K562 (cell line): ENCODE measurements around the gene PLXNA2. TPM values are rescaled to one million over a fixed set of nuclear protein-coding genes. Genes with fewer than 3 reads are reported as not detected.

Experiments used
- ATAC-seq: fragments of 200-7000 bp; cut with Tn5 transposase; 3 replicates; pipeline ENCODE4 v1.9.1; 2020; ENCODE audit warnings: moderate library complexity
- BruUV-seq: library from RNA; stranded (reverse); fragments of 400-500 nt; replicated peaks from 2 replicates; lab custom pipeline; 2021; lab: Mats Ljungman, UMichigan
- CTCF ChIA-PET: fragments of 300-600 bp; formaldehyde crosslinking; extraction: SDS; loops from one replicate; lab custom pipeline; 2021; ENCODE audit warnings: low intra/inter-chr PET ratio; lab: Yijun Ruan, JAX
- POLR2A ChIA-PET: fragments of 300-600, 350-650 bp; sonication (Branson Sonifier 250); formaldehyde crosslinking; extraction: SDS; loops from one replicate; lab custom pipeline; 2021; ENCODE audit warnings: antibody characterized with exemption, inconsistent platforms; lab: Yijun Ruan, JAX
- DNase-seq, 4 experiments: peaks; one replicate each; pipeline versions ENCODE4 v3.0.0 to v3.0.0-alpha.2; 2011 to 2018; ENCODE audit warnings: low spot score in 3 of 4, mixed read lengths in 3 of 4; ENCODE audit errors: extremely low read depth in 1 of 4
- FAIRE-seq: peaks from 2 replicates; lab custom pipeline; 2011; peaks lifted over from hg19 to GRCh38; lab: Jason Lieb, UNC
- H2AFZ ChIP-seq: 2 replicates; pipeline ENCODE4 v1.6.0; 2011; ENCODE audit warnings: low read depth, low read length, control low read depth, inconsistent platforms
- H3K27ac ChIP-seq: fragments of 200-600 bp; 3 replicates; pipeline ENCODE4 v1.8.0; 2011; ENCODE audit warnings: low read depth, mild to moderate bottlenecking, control low read depth, inconsistent platforms, low read length, moderate library complexity, mixed read lengths; ENCODE audit errors: extremely low read depth
- H3K27me3 ChIP-seq, 2 experiments: fragments of 300-600 bp in 1 of 2; 2 replicates in 1 of 2; 3 replicates in 1 of 2; pipeline versions ENCODE4 v1.6.0 to v1.8.0; 2011; ENCODE audit warnings: inconsistent platforms in 2 of 2, low read length in 2 of 2, mild to moderate bottlenecking in 1 of 2, mixed read lengths in 1 of 2, moderate library complexity in 1 of 2; ENCODE audit not compliant: control insufficient read depth in 2 of 2, insufficient read depth in 2 of 2
- H3K36me3 ChIP-seq: fragments of 300-600 bp; 3 replicates; pipeline ENCODE4 v1.8.0; 2011; ENCODE audit warnings: mild to moderate bottlenecking, low read length, inconsistent platforms; ENCODE audit not compliant: control insufficient read depth, insufficient read depth
- H3K4me1 ChIP-seq, 2 experiments: fragments of 200-600 bp in 1 of 2; replicated peaks in 1 of 2; 2 replicates in 1 of 2; 3 replicates in 1 of 2; pipeline versions ENCODE4 v1.5.1 to v1.8.0; 2011; ENCODE audit warnings: inconsistent platforms in 2 of 2, low read length in 2 of 2, mild to moderate bottlenecking in 1 of 2, mixed read lengths in 1 of 2, moderate library complexity in 1 of 2; ENCODE audit not compliant: control insufficient read depth in 2 of 2, insufficient read depth in 2 of 2
- H3K4me2 ChIP-seq: 2 replicates; pipeline ENCODE4 v1.6.1; 2011; ENCODE audit warnings: low read length, control low read depth, inconsistent platforms, mixed read lengths; ENCODE audit not compliant: insufficient read depth
- H3K4me3 ChIP-seq: fragments of 200-600 bp; sonication (generic), shearing (Covaris generic); 2 replicates; pipeline ENCODE4 v1.5.1; 2016; ENCODE audit warnings: control low read depth, inconsistent platforms
- H3K79me2 ChIP-seq: fragments of 200-600 bp; 3 replicates; pipeline ENCODE4 v1.8.0; 2011; ENCODE audit warnings: low read length, inconsistent platforms; ENCODE audit not compliant: control insufficient read depth, insufficient read depth
- H3K9ac ChIP-seq, 2 experiments: 2 replicates each; pipeline versions ENCODE4 v1.6.0 to v1.6.1; 2011; ENCODE audit warnings: low read depth in 2 of 2, low read length in 2 of 2, control low read depth in 1 of 2, inconsistent platforms in 1 of 2, mild to moderate bottlenecking in 1 of 2, mixed read lengths in 1 of 2; ENCODE audit not compliant: insufficient read depth in 1 of 2
- H3K9me1 ChIP-seq: one replicate; pipeline ENCODE4 v1.6.0; 2011; ENCODE audit warnings: inconsistent platforms, mild to moderate bottlenecking, low read length, moderate library complexity; ENCODE audit not compliant: control insufficient read depth, insufficient read depth
- H3K9me3 ChIP-seq: replicated peaks from 2 replicates; pipeline ENCODE4 v1.5.1; 2011; ENCODE audit warnings: low read depth, low read length, inconsistent platforms; ENCODE audit not compliant: control insufficient read depth, insufficient read depth
- H4K20me1 ChIP-seq: replicated peaks from 2 replicates; pipeline ENCODE4 v1.6.1; 2011; ENCODE audit warnings: low read length, inconsistent platforms, mixed read lengths; ENCODE audit not compliant: control insufficient read depth, insufficient read depth
- ATF1 ChIP-seq, 2 experiments: fragments of 450-650 bp in 1 of 2; IDR thresholded peaks; 2 replicates each; pipeline ENCODE4 v1.6.1; 2016; ENCODE audit warnings: missing compliant biosample characterization in 1 of 2, missing genetic modification characterization in 1 of 2
- BRD4 ChIP-seq: fragments of 200-600 bp; sonication (generic); IDR thresholded peaks from 2 replicates; pipeline ENCODE4 v1.6.1; 2017; ENCODE audit warnings: inconsistent platforms
- KDM1A ChIP-seq, 2 experiments: fragments of 450-650 bp; IDR thresholded peaks; 2 replicates each; pipeline ENCODE4 v1.6.1; 2016; ENCODE audit warnings: mild to moderate bottlenecking in 2 of 2
- NFE2 ChIP-seq: IDR thresholded peaks from 2 replicates; pipeline ENCODE4 v1.6.1; 2014; ENCODE audit warnings: antibody characterized with exemption, low read depth
- PTBP1 ChIP-seq: fragments of 200-400 bp; formaldehyde crosslinking; IDR thresholded peaks from 2 replicates; pipeline ENCODE4 v1.6.1; 2017; ENCODE audit warnings: low read depth, low read length
- RCOR1 ChIP-seq, 2 experiments: IDR thresholded peaks; 2 replicates each; pipeline ENCODE4 v1.6.1; 2012; ENCODE audit warnings: low read depth in 2 of 2, low read length in 2 of 2, borderline replicate concordance in 1 of 2, improper control_type of control experiment in 1 of 2
- SRSF9 ChIP-seq: fragments of 200-400 bp; formaldehyde crosslinking; IDR thresholded peaks from 2 replicates; pipeline ENCODE4 v1.6.1; 2017; ENCODE audit warnings: low read depth, low read length, borderline replicate concordance
- ZNF311 ChIP-seq: fragments of 250-450 bp; sonication (Bioruptor Pico); IDR thresholded peaks from 2 replicates; pipeline ENCODE4 v1.4.0; 2020; ENCODE audit warnings: mild to moderate bottlenecking, moderate library complexity
- WGBS: fragments of 100-300 bp; shearing (Covaris generic); methylation state at CpG from one replicate; pipeline ENCODE4 v1.1.6; 2016; ENCODE audit warnings: low coverage, mixed read lengths; ENCODE audit not compliant: insufficient coverage; ENCODE audit errors: missing lambda C conversion rate; 5-methylcytosine and 5-hydroxymethylcytosine counted together
- in situ Hi-C: fragments of 300-500 bp; cut with MboI; formaldehyde crosslinking; loops from 4 replicates; pipeline ENCODE4 v1.15.0; 2018; ENCODE audit warnings: inconsistent platforms, mixed read lengths
- intact Hi-C: fragments of 100-400 bp; cut with micrococcal nuclease; formaldehyde crosslinking; loops from 2 replicates; pipeline ENCODE4 v1.14.2; 2022
- polyA plus RNA-seq, 8 experiments: library from polyadenylated mRNA; depleted of rRNA in 4 of 8; stranded (reverse) in 5 of 8; unstranded in 3 of 8; fragments of >200 nt; fragmentation: Nextera tagmentation in 2 of 8; fragmentation: Illumina TruSeq in 1 of 8; extraction: Ambion mirVana in 2 of 8; extraction: Trizol in 1 of 8; gene quantifications; 2 replicates each; pipeline versions ENCODE4 v1.2.1 to v1.2.3, GENCODE V29; 2011 to 2014; ENCODE audit warnings: inconsistent platforms in 1 of 8, missing spikeins in 1 of 8
- total RNA-seq, 7 experiments: library from RNA; depleted of rRNA in 6 of 7; stranded (reverse); fragments of >200 nt in 6 of 7; fragmentation: Illumina TruSeq in 2 of 7; extraction: Trizol in 2 of 7; gene quantifications; 2 replicates each; pipeline versions ENCODE4 v1.2.1 to v1.2.3, GENCODE V29; 2011 to 2021; ENCODE audit warnings: low replicate concordance in 1 of 7
- TF ChIP-seq, protein P1 (sequence below): IDR thresholded peaks from 3 replicates; pipeline ENCODE4 v1.6.1; 2011; ENCODE audit warnings: borderline replicate concordance, mild to moderate bottlenecking, moderate library complexity; ENCODE audit not compliant: insufficient read length; ENCODE audit errors: extremely low read depth
- TF ChIP-seq, protein P2 (sequence below), 3 experiments: IDR thresholded peaks in 2 of 3; conservative IDR thresholded peaks in 1 of 3; 2 replicates each; pipeline ENCODE4 v1.5.1; 2011 to 2012; ENCODE audit warnings: low read length in 3 of 3, mild to moderate bottlenecking in 3 of 3, control low read depth in 2 of 3, improper control_type of control experiment in 1 of 3, inconsistent platforms in 1 of 3, low read depth in 1 of 3, mixed read lengths in 1 of 3, moderate library complexity in 1 of 3; ENCODE audit not compliant: insufficient read depth in 2 of 3

The PLXNA2 gene
- total and polyA plus RNA-seq, 9 of the 15 experiments (the other 6 are each of a cell fraction or from before 2014, with no cell fraction given), result 0.01 to 1.3 (median 0.32) TPM

DNA sequence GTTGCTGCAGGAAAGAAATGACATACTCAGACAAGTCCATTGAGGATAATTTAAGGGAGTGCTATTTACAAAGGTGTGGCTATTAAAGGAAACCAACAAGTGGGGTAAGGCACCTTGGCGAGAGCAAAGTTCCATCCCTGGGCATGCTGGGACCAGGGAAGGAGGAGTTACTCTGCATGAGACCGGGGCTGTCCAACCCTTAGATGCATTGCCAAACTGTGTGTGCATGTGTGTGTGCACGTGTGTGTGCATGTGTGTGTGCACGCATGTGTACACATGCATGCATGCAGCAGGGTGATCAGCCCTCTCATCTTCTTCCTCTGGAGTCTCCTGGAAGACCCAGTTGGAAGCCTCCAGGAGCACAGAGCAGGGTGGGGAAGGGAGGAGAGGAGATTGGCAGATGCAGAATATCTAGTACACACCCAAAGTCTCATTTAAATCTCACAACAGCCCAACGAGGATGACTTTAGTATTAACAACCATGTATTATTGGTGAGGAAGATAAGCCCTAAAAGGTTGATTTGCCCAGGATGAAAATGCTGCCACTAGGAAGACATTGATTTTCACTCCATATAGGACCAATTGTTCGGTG, 261.0 kb downstream of the PLXNA2 start:
- peaks cover 0 to 3% of the 10 kb centered on the region in 2 experiments; a peak in 1 of 5 replicates for H3K4me1 ChIP-seq
- CTCF ChIA-PET, result no interaction called here
- intact Hi-C loops (no loop called here), in situ Hi-C loops (no loop called here)
- no peaks in the 10 kb centered on the region for H4K20me1 ChIP-seq
- H3K9ac ChIP-seq, result no peak overlapping the region
- H3K36me3 ChIP-seq, result no peaks in the 10 kb centered on the region
- POLR2A ChIA-PET, result interaction anchor here (0.7 kb wide), 2 partner anchors 8 to 111 kb away, joined by 3 to 4 read pairs; no protein-coding TSS in a partner anchor
- TF ChIP-seq KDM1A (IDR thresholded peaks at IDR 0.05) (peak in 1 of 2 experiments; percentile 76; a peak in 1 of 4 replicates), ATF1 (CRISPR knock-in tag; IDR thresholded peaks at IDR 0.05) (no peak), ATF1 (tag; IDR thresholded peaks at IDR 0.05) (no peak)
- TF ChIP-seq, all 486 proteins: peak for 1
- Histone ChIP-seq H3K4me3 (no peak overlapping the region), H3K9me1 (no peaks in the 10 kb centered on the region), H2AFZ (no peak overlapping the region), H3K27ac (no peak overlapping the region), H3K27me3 (peaks cover 28 to 46% of the 10 kb centered on the region in 2 experiments), H3K9me3 (no peaks in the 10 kb centered on the region), H3K79me2 (no peaks in the 10 kb centered on the region), H3K4me2 (no peak overlapping the region)
- DNase-seq (no peak), FAIRE-seq (no peak), ATAC-seq (no peak)
- BruUV-seq, result no TSS peak
- WGBS, result under 1% methylated on average over 6 of the region's 6 CpGs

DNA sequence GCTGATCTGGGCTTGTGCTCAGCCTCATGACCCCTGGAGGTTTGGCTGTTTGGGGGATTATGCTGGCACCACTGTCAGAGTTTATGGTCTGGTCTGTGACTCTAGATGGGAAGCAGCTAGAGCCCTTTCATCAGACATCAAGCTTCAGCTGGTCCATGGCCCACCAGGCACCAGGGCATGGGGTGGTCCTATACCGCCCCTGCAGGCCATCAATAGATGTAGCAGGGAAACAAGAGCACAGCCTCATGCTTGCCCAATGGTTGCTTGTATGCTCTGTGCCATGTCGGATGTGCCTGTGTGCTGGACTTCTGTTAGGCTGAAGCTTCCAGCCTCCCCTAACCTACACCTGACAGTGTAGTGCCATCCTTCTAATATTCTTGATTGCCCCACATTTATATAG, 262.2 kb downstream of the PLXNA2 start:
- ChIA-PET POLR2A (no interaction called here), CTCF (interaction anchor here (0.6 kb wide), 3 partner anchors 84 to 164 kb away, joined by 3 to 4 read pairs (median 3); no protein-coding TSS in a partner anchor)
- Histone ChIP-seq H4K20me1 (no peaks in the 10 kb centered on the region), H3K4me1 (peaks cover 0 to 3% of the 10 kb centered on the region in 2 experiments; a peak in 1 of 5 replicates), H3K9me1 (no peaks in the 10 kb centered on the region), H3K27me3 (peaks cover 19 to 40% of the 10 kb centered on the region in 2 experiments), H3K9ac (no peak overlapping the region), H3K9me3 (no peaks in the 10 kb centered on the region), H3K27ac (no peak overlapping the region), H3K4me2 (no peak overlapping the region), H3K36me3 (no peaks in the 10 kb centered on the region), H3K4me3 (no peak overlapping the region), H3K79me2 (no peaks in the 10 kb centered on the region), H2AFZ (peak overlapping the region; percentile 19; the same call in 1 of the 2 replicates)
- 0% methylated on average over 2 of the region's 2 CpGs for WGBS
- DNase-seq (peak; percentile 64 to 73 (median 66)), FAIRE-seq (peak; percentile 86), ATAC-seq (peak; percentile 99)
- intact Hi-C loops (no loop called here), in situ Hi-C loops (no loop called here)
- no TSS peak for BruUV-seq
- TF ChIP-seq BRD4 (no peak), SRSF9 (no peak), ZNF311 (CRISPR knock-in tag) (no peak), NFE2 (no peak), PTBP1 (no peak), RCOR1 (IDR thresholded peaks at IDR 0.05; ENCODE audit: borderline replicate concordance in 1 of 2, low read depth in 2 of 2, low read length in 2 of 2) (0 out of 4 replicates have a peak, but pooled peaks of 1 of the 2 experiments have one; percentile 14)
- TF ChIP-seq, protein P1, sequence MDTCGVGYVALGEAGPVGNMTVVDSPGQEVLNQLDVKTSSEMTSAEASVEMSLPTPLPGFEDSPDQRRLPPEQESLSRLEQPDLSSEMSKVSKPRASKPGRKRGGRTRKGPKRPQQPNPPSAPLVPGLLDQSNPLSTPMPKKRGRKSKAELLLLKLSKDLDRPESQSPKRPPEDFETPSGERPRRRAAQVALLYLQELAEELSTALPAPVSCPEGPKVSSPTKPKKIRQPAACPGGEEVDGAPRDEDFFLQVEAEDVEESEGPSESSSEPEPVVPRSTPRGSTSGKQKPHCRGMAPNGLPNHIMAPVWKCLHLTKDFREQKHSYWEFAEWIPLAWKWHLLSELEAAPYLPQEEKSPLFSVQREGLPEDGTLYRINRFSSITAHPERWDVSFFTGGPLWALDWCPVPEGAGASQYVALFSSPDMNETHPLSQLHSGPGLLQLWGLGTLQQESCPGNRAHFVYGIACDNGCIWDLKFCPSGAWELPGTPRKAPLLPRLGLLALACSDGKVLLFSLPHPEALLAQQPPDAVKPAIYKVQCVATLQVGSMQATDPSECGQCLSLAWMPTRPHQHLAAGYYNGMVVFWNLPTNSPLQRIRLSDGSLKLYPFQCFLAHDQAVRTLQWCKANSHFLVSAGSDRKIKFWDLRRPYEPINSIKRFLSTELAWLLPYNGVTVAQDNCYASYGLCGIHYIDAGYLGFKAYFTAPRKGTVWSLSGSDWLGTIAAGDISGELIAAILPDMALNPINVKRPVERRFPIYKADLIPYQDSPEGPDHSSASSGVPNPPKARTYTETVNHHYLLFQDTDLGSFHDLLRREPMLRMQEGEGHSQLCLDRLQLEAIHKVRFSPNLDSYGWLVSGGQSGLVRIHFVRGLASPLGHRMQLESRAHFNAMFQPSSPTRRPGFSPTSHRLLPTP, result no peak
- TF ChIP-seq, protein P2, sequence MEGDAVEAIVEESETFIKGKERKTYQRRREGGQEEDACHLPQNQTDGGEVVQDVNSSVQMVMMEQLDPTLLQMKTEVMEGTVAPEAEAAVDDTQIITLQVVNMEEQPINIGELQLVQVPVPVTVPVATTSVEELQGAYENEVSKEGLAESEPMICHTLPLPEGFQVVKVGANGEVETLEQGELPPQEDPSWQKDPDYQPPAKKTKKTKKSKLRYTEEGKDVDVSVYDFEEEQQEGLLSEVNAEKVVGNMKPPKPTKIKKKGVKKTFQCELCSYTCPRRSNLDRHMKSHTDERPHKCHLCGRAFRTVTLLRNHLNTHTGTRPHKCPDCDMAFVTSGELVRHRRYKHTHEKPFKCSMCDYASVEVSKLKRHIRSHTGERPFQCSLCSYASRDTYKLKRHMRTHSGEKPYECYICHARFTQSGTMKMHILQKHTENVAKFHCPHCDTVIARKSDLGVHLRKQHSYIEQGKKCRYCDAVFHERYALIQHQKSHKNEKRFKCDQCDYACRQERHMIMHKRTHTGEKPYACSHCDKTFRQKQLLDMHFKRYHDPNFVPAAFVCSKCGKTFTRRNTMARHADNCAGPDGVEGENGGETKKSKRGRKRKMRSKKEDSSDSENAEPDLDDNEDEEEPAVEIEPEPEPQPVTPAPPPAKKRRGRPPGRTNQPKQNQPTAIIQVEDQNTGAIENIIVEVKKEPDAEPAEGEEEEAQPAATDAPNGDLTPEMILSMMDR (IDR thresholded peaks at IDR 0.05 in 2 of 3, conservative IDR thresholded peaks at IDR 0.05 in 1 of 3; ENCODE audit: insufficient read depth in 2 of 3, low read depth in 1 of 3, low read length in 3 of 3), result peak; percentile 85 to 93 (median 88)
